OCI-LY1 (cell line): Measurements from ENCODE around the gene CACNB3.

Experiments
- H2AFZ ChIP-seq: fragments of 200-600 bp; sonication (generic), shearing (Covaris generic); 2 replicates; pipeline ENCODE4 v1.6.0; 2014; ENCODE audit warnings: antibody characterized with exemption, mild to moderate bottlenecking, low read length
- H3F3A ChIP-seq: fragments of 200-600 bp; sonication (generic), shearing (Covaris generic); 2 replicates; pipeline ENCODE4 v1.6.0; 2014; ENCODE audit warnings: mild to moderate bottlenecking, antibody characterized with exemption, low read length, moderate library complexity; ENCODE audit not compliant: insufficient read depth
- H3K27ac ChIP-seq: fragments of 200-600 bp; sonication (generic); 2 replicates; pipeline ENCODE4 v1.5.1; 2014; ENCODE audit warnings: low read length, mixed run types, mild to moderate bottlenecking, low read depth; ENCODE audit not compliant: poor library complexity, severe bottlenecking
- H3K27me3 ChIP-seq: fragments of 200-600 bp; sonication (generic); 2 replicates; pipeline ENCODE4 v1.6.0; 2014; ENCODE audit warnings: antibody characterized with exemption, mild to moderate bottlenecking, low read length, moderate library complexity; ENCODE audit not compliant: insufficient read depth
- H3K36me3 ChIP-seq: fragments of 200-600 bp; sonication (generic); 2 replicates; pipeline ENCODE4 v1.6.1; 2014; ENCODE audit warnings: mild to moderate bottlenecking, antibody characterized with exemption, low read length, moderate library complexity, mixed read lengths; ENCODE audit not compliant: insufficient read depth
- H3K4me1 ChIP-seq: fragments of 200-600 bp; sonication (generic); 2 replicates; pipeline ENCODE4 v1.5.1; 2014; ENCODE audit warnings: mild to moderate bottlenecking, low read length, moderate library complexity; ENCODE audit not compliant: insufficient read depth, severe bottlenecking
- H3K4me2 ChIP-seq: fragments of 200-600 bp; sonication (generic), shearing (Covaris generic); 2 replicates; pipeline ENCODE4 v1.6.1; 2014; ENCODE audit warnings: low read length
- H3K4me3 ChIP-seq: fragments of 200-600 bp; sonication (generic); 2 replicates; pipeline ENCODE4 v1.5.1; 2014; ENCODE audit warnings: low read length, low read depth, mild to moderate bottlenecking, mixed read lengths; ENCODE audit not compliant: poor library complexity, severe bottlenecking
- H3K79me2 ChIP-seq: fragments of 200-600 bp; shearing (Covaris generic); 2 replicates; pipeline ENCODE4 v1.6.1; 2016; ENCODE audit warnings: mixed run types, low read length, mixed read lengths; ENCODE audit not compliant: insufficient read depth
- H3K9ac ChIP-seq: fragments of 200-600 bp; sonication (generic), shearing (Covaris generic); 2 replicates; pipeline ENCODE4 v1.6.1; 2014; ENCODE audit warnings: mild to moderate bottlenecking, low read length, mixed read lengths
- H3K9me2 ChIP-seq: fragments of 200-600 bp; sonication (generic), shearing (Covaris generic); 2 replicates; pipeline ENCODE4 v1.6.1; 2014; ENCODE audit warnings: low read depth, mild to moderate bottlenecking, low read length, mixed read lengths
- H3K9me3 ChIP-seq: fragments of 200-600 bp; shearing (Covaris generic); 2 replicates; pipeline ENCODE4 v1.6.1; 2014; ENCODE audit warnings: low read length, mixed read lengths
- H4K20me1 ChIP-seq: fragments of 200-600 bp; sonication (generic), shearing (Covaris generic); 2 replicates; pipeline ENCODE4 v1.6.0; 2016; ENCODE audit warnings: mild to moderate bottlenecking, low read length; ENCODE audit not compliant: insufficient read depth
- CTCF ChIP-seq: fragments of 200-600 bp; sonication (generic), shearing (Covaris generic); IDR thresholded peaks from 2 replicates; pipeline ENCODE4 v1.5.1; 2017; ENCODE audit warnings: mild to moderate bottlenecking, antibody characterized with exemption, low read length, moderate library complexity, mixed read lengths
- EZH2 ChIP-seq: fragments of 200-600 bp; sonication (generic), shearing (Covaris generic); IDR thresholded peaks from 2 replicates; pipeline ENCODE4 v1.8.0; 2017; ENCODE audit warnings: borderline replicate concordance, mixed run types, mild to moderate bottlenecking, antibody characterized with exemption, low read length, moderate library complexity, mixed read lengths

Gene CACNB3

GRCh38 chr12:48875944-48876515 lies 57.7 kb downstream of the CACNB3 start:
- H3K4me2 ChIP-seq, result no peak overlapping the region
- no peak overlapping the region for H3K4me3 ChIP-seq
- no peaks in the 10 kb centered on the region for H4K20me1 ChIP-seq
- H3K36me3 ChIP-seq, result no peaks in the 10 kb centered on the region
- H3K79me2 ChIP-seq, result no peaks in the 10 kb centered on the region
- no peak overlapping the region for H3K27ac ChIP-seq
- H3K27me3 ChIP-seq, result no peaks in the 10 kb centered on the region
- H3K4me1 ChIP-seq, result no peaks in the 10 kb centered on the region
- no peaks in the 10 kb centered on the region for H3F3A ChIP-seq
- H3K9me3 ChIP-seq, result no peaks in the 10 kb centered on the region
- no peak overlapping the region for H3K9ac ChIP-seq
- H2AFZ ChIP-seq, result no peak overlapping the region
- TF ChIP-seq CTCF, result no peak
- no peak for TF ChIP-seq EZH2
- no peaks in the 10 kb centered on the region for H3K9me2 ChIP-seq
